ENCODE data around the gene VARS2.

DNA sequence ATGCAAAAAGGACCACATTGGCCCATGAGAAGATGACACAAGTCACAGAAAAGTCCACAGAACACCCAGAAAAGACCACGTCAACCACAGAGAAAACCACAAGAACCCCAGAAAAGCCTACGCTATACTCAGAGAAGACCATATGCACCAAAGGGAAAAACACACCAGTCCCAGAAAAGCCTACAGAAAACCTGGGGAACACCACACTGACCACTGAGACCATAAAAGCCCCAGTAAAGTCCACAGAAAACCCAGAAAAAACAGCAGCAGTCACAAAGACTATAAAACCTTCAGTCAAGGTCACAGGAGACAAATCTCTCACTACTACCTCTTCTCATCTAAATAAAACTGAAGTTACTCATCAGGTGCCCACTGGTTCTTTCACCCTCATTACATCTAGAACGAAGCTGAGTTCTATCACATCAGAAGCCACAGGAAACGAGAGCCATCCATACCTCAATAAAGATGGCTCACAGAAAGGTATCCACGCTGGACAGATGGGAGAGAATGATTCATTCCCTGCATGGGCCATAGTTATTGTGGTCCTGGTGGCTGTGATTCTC is 38.0 kb downstream of the VARS2 start:
- TF ChIP-seq POLR2AphosphoS5 (IDR thresholded peaks at IDR 0.05; ENCODE audit: insufficient read depth, low read depth, low read length) (no peak), CTCF (IDR thresholded peaks at IDR 0.05; ENCODE audit: extremely low read depth in 1 of 2, insufficient read depth in 1 of 2, low read depth in 1 of 2, low read length in 2 of 2) (no peak)
